Measurements from ENCODE around the gene MICB.
"Not testable (repeated sequence)": the region's sequence is repeated elsewhere in the genome, so short reads cannot be mapped to it uniquely, and the experiment has no call there.

Gene MICB

DNA sequence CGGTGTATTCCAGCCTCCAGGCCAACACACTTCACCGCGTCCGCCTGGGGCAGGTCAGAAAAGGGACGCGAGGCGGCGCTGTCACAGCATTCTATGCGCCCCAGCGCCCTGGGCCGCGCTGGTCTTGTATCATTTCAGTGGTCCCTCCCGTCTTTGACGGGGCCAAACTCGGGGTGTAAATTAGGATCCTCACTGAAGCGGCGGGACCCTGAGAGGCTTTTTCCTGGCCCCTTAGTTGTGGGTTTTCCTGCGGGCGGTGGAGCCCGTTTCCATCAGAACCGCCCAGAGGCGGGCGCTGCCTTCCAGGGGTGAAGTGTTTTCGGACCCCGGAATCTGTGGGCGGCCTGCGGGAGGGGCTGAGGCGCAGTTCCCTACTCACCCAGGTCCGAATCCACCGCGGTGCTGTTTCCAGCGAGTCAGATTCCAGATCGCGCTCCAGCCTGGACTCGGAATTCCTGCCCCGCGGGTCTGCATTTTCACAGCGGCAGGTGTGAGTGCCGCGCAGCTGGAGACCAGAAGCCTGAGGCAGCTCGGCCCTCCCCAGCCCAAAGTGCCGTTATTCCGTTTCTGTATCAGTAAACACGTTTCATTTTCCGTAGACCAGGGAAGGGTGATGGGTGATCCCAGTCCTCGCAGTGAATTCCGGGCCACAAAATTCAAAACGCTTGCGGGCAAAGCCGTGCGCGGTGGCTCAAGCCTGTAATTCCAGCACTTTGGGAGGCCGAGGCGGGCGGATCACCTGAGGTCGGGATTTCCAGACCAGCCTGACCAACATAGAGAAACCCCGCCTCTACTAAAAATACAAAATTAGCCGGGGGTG, 3.9 kb upstream of the MICB start:
- peak; percentile 86 for DNase-seq
- in situ Hi-C loops (cut with MboI; ENCODE audit: low pct_unique_long_range_greater_than_20kb, low sequenced_read_pairs): no loop called here

DNA sequence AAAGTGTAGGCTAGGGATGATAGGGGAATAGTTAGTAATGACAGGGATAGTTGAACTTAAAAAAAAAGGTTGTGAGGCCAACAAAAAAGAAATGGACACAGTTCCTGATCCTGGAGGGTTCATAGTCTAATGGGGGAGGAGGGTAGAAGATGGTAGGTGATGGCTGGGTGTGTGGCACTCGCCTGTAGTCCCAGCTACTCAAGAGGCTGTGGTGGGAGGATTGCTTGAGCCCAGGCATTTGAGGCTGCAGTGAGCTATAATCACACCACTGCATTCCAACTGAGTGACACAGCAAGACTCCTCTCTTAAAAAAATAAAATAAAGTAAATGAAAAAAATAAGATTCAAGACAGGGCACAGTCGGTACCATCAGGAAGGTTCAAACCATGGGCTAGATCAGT, 2.4 kb upstream of the MICB start:
- in situ Hi-C loops (cut with MboI; ENCODE audit: low pct_unique_long_range_greater_than_20kb, low sequenced_read_pairs): no loop called here
- DNase-seq: peak; percentile 5

DNA sequence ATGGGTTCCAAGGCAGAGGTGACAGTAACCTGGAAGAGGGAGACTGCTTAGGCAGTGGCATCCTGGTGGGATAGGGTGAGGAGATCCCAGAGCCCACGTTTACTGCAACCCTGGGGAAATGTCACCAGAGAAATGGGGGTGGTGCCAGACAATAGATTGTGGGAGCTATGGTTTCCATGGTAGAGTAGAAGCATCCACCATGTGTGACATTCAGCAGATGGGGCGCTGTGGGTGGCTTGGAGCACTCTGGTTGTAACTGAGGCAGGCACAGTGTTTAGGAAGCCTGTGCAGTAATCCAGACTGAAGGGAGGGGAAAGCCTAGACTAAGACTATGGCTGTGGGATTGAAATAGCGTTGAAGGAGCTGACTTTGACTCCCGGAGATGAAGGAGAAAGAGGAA, 1.1 kb upstream of the MICB start:
- DNase-seq; in situ Hi-C loops (cut with MboI; ENCODE audit: low pct_unique_long_range_greater_than_20kb, low sequenced_read_pairs): not testable (repeated sequence)

DNA sequence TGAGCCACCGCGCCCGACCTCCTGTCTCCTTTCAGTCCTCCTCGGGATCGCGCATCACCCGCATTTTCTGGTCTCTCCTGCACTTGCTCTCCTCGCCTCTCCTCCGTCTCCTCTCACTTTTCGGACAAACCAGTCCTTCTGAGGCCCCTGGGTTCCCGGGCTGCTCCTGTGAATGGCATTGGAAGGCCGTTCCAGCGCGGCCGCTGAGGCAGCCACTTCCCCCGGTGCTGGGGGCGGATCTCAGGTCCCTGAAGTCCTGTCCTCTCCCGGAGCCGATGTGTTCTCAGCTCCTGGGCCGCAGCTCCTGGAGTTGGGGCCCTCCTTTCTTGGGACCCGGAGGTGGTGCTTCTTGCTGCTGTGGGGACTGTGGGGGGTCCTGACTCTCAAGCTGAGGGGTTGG, 803 bp downstream of the MICB start:
- in situ Hi-C loops (cut with MboI; ENCODE audit: low pct_unique_long_range_greater_than_20kb, low sequenced_read_pairs): no loop called here
- DNase-seq: no peak

DNA sequence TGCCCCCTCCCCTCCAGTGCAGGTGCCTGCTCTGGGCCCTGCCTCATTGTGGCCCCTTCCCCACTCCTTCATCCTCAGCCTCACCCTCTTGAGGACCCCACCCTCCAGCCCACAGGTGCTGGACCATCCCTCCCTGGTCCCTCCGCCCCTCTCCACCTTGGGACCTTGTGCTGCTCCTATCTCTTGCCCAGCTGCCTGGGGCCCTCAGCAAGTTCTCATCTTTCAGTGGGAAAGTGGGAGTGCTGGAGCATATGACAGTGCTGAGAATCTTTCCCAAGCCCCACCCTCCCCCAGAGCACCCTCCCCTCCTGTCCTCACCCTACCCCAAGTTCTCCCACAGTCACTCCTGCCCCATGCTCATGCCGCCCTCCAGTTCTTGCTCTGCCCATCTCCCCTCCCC, 1.7 kb downstream of the MICB start:
- DNase-seq; in situ Hi-C loops (cut with MboI; ENCODE audit: low pct_unique_long_range_greater_than_20kb, low sequenced_read_pairs): not testable (repeated sequence)

DNA sequence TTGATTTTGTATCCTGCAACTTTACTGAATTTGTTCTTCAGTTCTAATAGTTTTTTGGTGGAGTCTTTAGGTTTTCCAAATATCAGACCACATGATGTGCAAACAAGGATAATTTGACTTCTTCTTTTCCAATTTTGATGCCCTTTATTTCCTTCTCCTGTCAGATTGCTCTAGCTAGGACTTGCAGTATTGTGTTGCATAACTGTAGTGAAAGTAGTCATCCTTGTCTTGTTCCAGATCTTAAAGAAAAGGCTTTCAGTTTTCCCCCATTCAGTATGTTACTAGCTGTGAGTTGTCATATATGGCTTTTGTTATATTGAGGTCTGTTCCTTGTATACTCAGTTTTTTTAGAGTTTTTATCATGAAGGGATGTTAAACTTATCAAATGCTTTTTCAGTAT, 4.6 kb downstream of the MICB start:
- in situ Hi-C loops (cut with MboI; ENCODE audit: low pct_unique_long_range_greater_than_20kb, low sequenced_read_pairs): no loop called here
- no peak for DNase-seq

DNA sequence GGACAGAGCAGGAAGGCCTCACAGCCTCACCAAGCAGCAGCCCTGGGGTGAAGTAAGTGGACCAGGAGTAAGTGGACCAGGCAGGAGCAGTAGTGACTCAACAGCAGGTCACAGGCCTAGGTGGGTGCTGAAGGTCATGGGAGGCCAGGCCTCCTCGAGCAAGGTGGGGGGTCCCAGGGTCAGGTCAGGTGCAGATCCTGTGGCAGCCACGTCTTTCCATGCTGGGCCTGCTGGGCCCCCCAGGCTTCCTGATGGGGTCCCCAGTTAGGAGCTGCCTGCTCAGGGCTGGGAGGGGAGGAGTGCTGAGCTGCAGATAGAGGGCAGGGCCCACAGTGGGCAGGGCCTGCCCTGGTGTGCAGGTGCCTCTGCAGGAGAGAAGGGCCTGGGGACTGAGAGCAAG, 11.1 kb downstream of the MICB start:
- not testable (repeated sequence) for DNase-seq

DNA sequence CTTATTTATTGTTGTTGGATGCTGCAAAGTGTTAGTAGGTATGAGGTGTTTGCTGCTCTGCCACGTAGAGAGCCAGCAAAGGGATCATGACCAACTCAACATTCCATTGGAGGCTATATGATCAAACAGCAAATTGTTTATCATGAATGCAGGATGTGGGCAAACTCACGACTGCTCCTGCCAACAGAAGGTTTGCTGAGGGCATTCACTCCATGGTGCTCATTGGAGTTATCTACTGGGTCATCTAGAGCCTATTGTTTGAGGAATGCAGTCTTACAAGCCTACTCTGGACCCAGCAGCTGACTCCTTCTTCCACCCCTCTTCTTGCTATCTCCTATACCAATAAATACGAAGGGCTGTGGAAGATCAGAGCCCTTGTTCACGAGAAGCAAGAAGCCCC, 12.1 kb downstream of the MICB start:
- DNase-seq: no peak
- in situ Hi-C loops (cut with MboI; ENCODE audit: low pct_unique_long_range_greater_than_20kb, low sequenced_read_pairs): no loop called here

More for the DNA sequence above, 11.1 kb downstream of the MICB start:
- in situ Hi-C loops (cut with MboI; ENCODE audit: low pct_unique_long_range_greater_than_20kb, low sequenced_read_pairs): not testable (repeated sequence)

DNA sequence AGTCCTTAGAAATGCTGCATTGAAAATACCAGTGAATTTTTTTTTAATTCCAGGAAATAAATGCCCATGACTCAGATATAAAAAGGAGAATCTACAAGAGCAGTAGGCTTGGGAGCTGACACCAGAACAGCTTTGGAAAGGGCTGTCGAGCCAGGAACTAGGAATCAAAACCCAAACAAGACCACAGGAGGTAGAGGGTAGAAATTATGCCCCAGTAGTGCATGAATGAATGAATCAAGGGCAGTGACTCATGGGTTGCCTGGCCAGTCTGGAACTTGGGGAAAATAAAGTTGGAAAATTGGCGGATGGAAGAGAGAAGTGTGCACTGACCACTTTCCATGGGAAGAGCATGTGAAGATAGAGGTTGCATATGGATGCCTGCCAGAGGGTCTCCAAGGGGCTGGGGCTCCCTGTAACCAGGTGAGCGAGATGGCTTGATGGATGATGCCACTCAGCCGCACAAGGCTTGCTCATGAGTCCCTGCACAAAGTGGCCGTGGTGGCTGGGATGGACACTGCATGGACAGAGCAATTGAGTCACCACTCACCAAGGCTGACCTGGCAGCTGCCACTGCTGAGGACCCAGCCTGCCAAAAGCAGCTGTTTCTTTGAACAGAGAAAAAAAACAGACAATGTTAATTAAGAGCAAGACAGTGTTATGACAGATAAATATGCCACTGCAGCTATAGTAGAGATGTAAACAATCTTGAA, 15.7 kb downstream of the MICB start:
- in situ Hi-C loops (cut with MboI; ENCODE audit: low pct_unique_long_range_greater_than_20kb, low sequenced_read_pairs): no loop called here

DNA sequence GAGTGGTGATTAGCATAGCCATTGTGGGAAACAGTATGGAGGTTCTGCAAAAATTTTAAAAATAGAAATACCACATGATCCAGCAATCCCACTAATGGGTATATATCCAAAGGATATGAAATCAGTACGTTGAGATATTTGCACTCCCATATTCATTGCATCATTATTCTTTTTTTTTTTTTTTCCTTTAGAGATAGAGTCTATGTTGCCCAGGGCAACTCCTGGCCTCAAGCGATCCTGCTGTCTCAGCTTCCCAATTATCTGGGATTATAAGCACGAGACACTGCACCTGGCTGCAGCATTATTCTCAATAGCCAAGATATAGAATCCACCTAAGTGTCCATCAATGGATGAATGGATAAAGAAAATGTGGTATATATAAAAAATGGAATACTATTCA, 23.9 kb downstream of the MICB start:
- in situ Hi-C loops (cut with MboI; ENCODE audit: low pct_unique_long_range_greater_than_20kb, low sequenced_read_pairs): no loop called here
- no peak for DNase-seq

More for the DNA sequence above, 15.7 kb downstream of the MICB start:
- no peak for DNase-seq

DNA sequence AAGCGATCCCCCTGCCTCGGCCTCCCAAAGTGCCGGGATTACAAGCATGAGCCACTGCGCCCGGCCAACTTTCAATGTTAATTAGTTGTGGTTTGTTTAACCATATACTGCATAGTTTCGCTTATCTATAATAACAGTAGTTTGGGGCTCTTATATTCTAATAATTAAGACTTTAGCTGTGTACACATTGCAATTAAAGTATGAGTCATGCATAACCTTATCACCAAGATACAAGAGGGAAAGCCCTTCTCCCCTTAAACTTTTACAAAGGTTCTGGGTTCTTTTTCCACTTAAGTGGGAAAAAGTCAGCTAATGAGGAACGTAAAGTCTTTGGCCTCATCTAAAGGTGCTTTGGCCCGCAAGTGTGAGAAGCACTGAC, 27.6 kb downstream of the MICB start:
- DNase-seq: no peak
- in situ Hi-C loops (cut with MboI; ENCODE audit: low pct_unique_long_range_greater_than_20kb, low sequenced_read_pairs): no loop called here

DNA sequence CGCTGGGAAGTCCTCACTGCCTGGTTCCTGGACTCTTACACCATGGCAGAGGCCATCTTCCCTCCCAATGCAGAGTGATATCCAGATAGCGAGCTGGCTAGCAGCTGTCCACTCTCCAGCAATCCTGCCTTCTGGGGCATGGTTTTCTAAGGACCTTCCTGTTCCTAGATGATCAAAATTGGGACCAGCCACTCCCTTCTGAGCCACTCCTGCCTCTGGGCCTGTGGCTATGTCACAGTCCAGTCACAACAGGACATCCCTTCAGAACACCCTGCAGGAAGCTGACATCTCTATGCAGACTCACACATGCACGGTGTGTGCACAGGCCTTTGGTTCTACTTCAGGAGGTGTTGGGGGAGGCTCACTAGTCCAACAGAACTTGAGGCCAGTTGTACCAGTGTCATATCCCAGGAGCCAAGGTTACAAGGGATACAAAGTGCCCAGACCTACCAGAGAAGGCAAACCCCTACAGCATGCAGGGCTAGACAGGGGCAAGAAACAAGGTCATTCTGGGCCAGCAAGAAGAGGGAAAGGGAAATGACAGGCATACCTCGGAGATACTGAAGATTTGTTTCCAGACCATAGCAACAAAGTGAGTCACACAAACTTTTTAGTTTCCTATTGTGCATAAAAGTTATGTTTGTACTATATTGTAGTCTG, 28.1 kb downstream of the MICB start:
- in situ Hi-C loops (cut with MboI; ENCODE audit: low pct_unique_long_range_greater_than_20kb, low sequenced_read_pairs): no loop called here

DNA sequence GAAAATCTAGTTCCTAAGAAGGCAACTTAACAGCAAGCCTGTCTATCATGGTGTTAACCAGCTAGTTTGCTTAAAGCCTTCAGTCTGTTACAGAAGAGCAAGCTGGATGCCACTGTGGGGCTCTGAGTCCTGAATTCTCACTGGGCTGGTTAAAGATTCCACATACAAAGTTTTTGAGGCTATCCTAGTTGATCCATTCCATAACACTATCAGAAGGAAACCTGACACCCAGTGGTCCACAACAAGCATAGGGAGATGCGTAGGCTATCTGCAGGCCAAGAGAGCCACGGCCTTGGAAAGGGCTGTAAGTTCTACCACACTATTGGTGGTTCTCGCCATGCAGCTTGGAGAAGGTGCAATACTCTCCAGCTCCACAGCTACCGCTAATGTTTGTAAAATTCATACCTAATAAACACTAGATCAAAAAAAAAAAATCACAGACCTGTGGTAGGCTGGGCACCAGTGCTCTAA, 30.4 kb downstream of the MICB start:
- DNase-seq: peak; percentile 27
- in situ Hi-C loops (cut with MboI; ENCODE audit: low pct_unique_long_range_greater_than_20kb, low sequenced_read_pairs): no loop called here

More for the DNA sequence above, 28.1 kb downstream of the MICB start:
- DNase-seq: no peak

DNA sequence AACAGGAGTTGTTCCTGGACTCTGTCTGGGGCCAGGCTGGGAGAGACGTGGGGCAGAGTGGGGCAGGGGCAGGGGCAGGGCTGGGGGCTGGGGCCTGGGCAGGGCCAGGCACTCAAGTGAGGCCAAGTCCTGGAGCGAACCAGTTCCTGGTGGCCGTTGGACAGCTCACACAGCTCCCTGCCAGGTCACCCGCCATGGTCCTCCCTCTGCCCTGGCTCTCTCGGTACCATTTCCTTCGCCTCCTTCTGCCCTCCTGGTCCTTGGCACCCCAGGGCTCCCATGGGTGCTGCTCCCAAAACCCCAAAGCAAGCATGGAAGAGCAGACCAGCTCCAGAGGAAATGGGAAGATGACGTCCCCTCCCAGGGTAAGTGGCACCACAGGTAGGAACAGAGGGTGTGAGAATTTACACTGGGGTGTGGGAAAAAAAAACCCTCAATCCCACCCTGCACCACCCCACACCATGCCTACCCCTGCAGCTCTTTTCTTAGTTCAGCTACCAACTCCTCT, 30.9 kb downstream of the MICB start, which contains the start of gene MCCD1:
MCCD1 (plus strand) TSS at position 142 of the 508 bp plus-strand sequence; CDS start at position 195, 53 bp downstream.
- DNase-seq: no peak
- in situ Hi-C loops (cut with MboI; ENCODE audit: low pct_unique_long_range_greater_than_20kb, low sequenced_read_pairs): no loop called here

DNA sequence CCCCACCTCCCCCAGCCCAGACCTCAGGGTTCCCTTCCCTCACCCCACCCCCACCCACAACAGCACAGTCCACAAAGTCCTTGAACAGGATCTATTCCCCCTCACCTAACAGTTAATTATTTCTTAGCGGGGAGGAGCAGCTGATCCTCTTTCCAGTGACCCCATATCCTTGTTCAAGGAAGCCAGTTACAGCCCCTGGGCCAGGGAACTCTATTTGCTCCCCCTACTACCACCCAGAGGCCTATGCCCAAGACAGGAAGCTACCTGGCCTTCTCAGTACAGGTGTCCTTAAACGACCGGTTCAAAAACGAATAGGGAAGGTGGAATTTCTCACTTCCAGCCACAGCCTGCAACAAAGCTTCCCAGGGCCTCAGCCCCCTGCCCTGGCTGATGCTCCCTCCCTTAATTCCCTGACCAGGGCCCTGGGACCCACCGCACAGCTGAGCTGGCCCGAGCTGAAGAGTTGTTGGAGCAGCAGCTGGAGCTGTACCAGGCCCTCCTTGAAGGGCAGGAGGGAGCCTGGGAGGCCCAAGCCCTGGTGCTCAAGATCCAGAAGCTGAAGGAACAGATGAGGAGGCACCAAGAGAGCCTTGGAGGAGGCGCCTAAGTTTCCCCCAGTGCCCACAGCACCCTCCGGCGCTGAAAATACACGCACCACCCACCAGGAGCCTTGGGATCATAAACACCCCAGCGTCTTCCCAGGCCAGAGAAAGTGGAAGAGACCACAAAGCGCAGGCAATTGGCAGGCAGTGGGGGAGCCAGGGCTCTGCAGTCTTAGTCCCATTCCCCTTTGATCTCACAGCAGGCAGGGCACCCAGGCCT, 31.6 kb downstream of the MICB start:
- in situ Hi-C loops (cut with MboI; ENCODE audit: low pct_unique_long_range_greater_than_20kb, low sequenced_read_pairs): no loop called here

DNA sequence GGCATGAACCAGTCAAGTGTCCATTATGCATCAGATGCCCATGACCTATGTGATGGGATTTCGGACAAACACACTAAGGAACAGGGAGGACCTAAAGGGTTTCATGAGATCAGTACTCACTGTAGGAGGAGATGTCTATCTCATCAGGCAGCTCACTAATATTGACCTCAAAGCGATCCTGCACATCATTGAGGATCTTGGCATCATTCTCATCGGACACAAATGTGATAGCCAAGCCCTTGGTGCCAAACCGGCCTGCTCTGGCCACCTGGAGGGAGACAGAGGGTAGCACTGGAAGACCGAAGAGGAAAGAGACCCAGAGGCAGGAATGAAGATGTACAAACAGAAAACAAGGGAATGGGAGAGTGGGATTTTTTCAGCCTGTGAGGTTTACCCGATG, 32.7 kb downstream of the MICB start:
- no peak for DNase-seq
- in situ Hi-C loops (cut with MboI; ENCODE audit: low pct_unique_long_range_greater_than_20kb, low sequenced_read_pairs): no loop called here

More for the DNA sequence above, 31.6 kb downstream of the MICB start:
- no peak for DNase-seq

DNA sequence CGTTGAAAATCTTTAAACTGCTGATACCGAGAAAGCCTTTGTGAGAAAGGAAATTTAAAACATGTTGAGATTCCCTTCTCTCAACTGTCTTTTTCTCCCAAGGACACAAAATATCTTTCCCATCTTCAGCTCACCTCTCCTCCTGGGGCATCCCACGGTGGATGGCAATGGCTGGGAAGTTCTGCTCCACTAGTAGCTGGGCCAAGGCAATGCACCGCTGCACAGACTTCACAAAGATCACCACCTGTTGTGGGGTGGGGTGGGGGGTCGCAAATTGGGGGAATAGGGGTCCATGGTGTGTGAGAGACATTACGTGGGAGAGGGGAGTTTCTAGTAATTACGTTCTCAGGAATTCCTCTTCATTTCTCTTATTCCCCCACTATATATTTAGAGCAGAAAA, 33.2 kb downstream of the MICB start:
- in situ Hi-C loops (cut with MboI; ENCODE audit: low pct_unique_long_range_greater_than_20kb, low sequenced_read_pairs): no loop called here

DNA sequence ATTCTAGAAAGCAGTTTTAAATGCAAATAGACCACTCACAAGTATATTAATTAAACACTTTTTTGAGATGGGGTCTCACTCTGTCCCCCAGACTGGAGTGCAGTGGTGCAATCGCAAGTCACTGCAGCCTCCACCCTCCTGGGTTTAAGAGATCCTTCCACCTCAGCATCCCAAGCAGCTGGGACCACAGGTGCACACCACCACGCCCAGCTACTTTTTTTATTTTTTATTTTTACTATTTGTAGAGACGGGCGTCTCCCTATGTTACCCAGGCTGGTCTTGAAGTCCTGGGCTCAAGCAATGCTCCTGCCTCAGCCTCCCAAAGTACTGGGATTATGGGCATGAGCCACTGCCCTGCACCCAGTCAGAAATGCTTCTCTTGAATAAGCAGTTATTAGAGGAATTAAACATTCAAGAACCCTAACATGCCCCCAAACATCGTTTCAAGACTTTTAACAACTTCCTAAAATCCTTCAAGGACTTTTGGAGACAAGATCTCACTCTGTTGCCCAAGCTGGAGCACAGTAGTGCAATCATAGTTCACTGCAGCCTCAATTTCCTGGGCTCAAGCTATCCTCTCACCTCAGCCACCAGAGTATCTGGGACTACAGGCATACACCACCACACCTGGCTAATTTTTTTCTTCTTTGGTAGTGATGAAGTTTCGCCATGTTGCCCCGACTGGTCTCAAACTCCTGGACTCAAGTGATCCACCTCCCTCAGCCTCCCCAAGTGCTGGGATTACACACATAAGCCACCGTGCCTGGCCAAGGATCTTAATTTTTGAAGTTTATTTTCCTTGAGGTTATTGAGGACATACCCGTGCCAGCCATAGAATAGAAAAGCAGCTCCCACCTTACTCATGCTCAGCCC, 34.1 kb downstream of the MICB start:
- in situ Hi-C loops (cut with MboI; ENCODE audit: low pct_unique_long_range_greater_than_20kb, low sequenced_read_pairs): no loop called here
- no peak for DNase-seq

More for the DNA sequence above, 33.2 kb downstream of the MICB start:
- no peak for DNase-seq
